Stimulated activated naive B cell treated with anti-CD40 and anti-IgM and Interleukin-4, amounts not matched to agents 10 μg/mL and 1 μg/mL and 100 μg/mL, for 72 hours (primary cell): ENCODE measurements around the gene ADM5.
"Not testable (repeated sequence)": the region's sequence is repeated elsewhere in the genome, so short reads cannot be mapped to it uniquely, and the experiment has no call there.

Experiments
- ATAC-seq, 2 donors: fragments of 150-1000 bp; cut with Tn5 transposase; replicated peaks; 2 replicates each; pipeline ENCODE4 v1.10.0; 2021; ENCODE audit warnings: moderate library complexity in 1 of 2
- DNase-seq: peaks from one replicate; pipeline ENCODE4 v3.0.0; 2021
- H3K27ac Mint-ChIP-seq: one replicate; pipeline ENCODE4 v1.8.0; 2022; ENCODE audit warnings: mild to moderate bottlenecking, mixed read lengths
- H3K27me3 Mint-ChIP-seq, 2 donors: one replicate each; pipeline ENCODE4 v1.8.0; 2022; ENCODE audit warnings: mixed read lengths in 2 of 2
- H3K36me3 Mint-ChIP-seq, 2 donors: one replicate each; pipeline ENCODE4 v1.8.0; 2022; ENCODE audit warnings: mixed read lengths in 2 of 2, mild to moderate bottlenecking in 1 of 2
- H3K4me1 Mint-ChIP-seq, 2 donors: one replicate each; pipeline ENCODE4 v1.8.0; 2022; ENCODE audit warnings: mixed read lengths in 2 of 2, mild to moderate bottlenecking in 1 of 2
- H3K4me3 Mint-ChIP-seq, 2 donors: one replicate each; pipeline ENCODE4 v1.8.0; 2022; ENCODE audit warnings: mild to moderate bottlenecking in 2 of 2, mixed read lengths in 2 of 2, moderate library complexity in 1 of 2
- H3K9me3 Mint-ChIP-seq, 2 donors: one replicate each; pipeline ENCODE4 v1.8.0; 2022; ENCODE audit warnings: mixed read lengths in 2 of 2, mild to moderate bottlenecking in 1 of 2

ADM5 gene

GRCh38 chr19:49716154-49716553, 26.8 kb downstream of the ADM5 start:
- Mint-ChIP-seq H3K4me1 (peaks cover 8 to 23% of the 10 kb centered on the region in 2 donors), H3K27ac (no peak overlapping the region), H3K9me3 (peaks cover 0 to 2% of the 10 kb centered on the region in 2 donors), H3K4me3 (no peak overlapping the region), H3K36me3 (peaks cover 3% of the 10 kb centered on the region in 2 donors), H3K27me3 (peaks cover 8 to 16% of the 10 kb centered on the region in 2 donors)
- ATAC-seq, result no peak
- no peak for DNase-seq

DNA sequence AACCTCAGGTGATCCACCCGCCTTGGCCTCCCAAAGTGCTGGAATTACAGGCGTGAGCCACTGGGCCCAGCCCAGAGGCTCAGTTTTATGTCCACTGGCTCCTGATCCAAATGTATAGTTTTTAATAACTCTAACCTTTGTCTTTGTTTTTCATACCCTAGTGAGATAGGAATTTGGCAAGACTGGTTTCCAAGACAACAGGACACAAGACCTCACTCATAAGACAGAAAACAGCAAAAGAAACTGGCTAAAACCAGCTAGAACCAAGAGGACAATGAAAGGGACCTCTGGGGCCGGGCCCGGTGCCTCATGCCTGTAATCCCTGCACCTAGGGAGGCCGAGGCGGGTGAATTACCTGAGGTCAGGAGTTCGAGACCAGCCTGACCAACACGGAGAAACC, 29.1 kb downstream of the ADM5 start:
- peak overlapping the region; percentile 65 for H3K27ac Mint-ChIP-seq
- H3K4me1 Mint-ChIP-seq, result peaks cover 8 to 23% of the 10 kb centered on the region in 2 donors
- peak overlapping the region; percentile 52 to 82 for H3K4me3 Mint-ChIP-seq
- H3K9me3 Mint-ChIP-seq, result peaks cover 0 to 2% of the 10 kb centered on the region in 2 donors
- H3K27me3 Mint-ChIP-seq, result peaks cover 0 to 6% of the 10 kb centered on the region in 2 donors
- DNase-seq, result no peak
- no peak for ATAC-seq
- H3K36me3 Mint-ChIP-seq, result peaks cover 3% of the 10 kb centered on the region in 2 donors

- H3K27me3 Mint-ChIP-seq, result peaks cover 0 to 6% of the 10 kb centered on the region in 2 donors
- ATAC-seq (peak; percentile 65 to 73), DNase-seq (no peak)
- peaks cover 3% of the 10 kb centered on the region in 2 donors for H3K36me3 Mint-ChIP-seq
- no peak overlapping the region for H3K4me3 Mint-ChIP-seq
- peaks cover 0 to 2% of the 10 kb centered on the region in 2 donors for H3K9me3 Mint-ChIP-seq
- peaks cover 8 to 23% of the 10 kb centered on the region in 2 donors for H3K4me1 Mint-ChIP-seq
- H3K27ac Mint-ChIP-seq, result peak overlapping the region; percentile 67
Measured at GRCh38 chr19:49718991-49719390, 29.6 kb downstream of the ADM5 start.

DNA sequence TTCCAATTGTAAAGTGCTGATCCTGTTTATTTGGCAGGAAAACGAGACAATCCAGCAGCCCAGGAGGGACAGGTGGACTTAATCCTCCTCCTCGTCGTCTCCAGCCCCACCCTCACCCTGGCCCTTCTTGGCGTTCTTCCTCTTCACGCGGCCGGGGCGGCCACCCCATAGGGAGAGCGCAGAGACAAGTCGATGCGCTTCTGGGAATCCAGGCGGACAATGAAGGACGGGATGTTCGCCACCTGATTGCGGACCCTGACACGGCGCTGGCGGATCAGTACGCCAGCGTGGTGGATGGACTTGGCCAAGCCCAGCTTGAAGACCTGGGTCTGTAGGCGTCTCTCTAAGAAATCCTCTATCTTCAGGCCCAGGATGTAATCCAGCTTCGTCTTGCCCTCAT, 30.0 kb downstream of the ADM5 start:
- not testable (repeated sequence) for H3K36me3 Mint-ChIP-seq, H3K27me3 Mint-ChIP-seq, H3K9me3 Mint-ChIP-seq, DNase-seq, H3K4me3 Mint-ChIP-seq, ATAC-seq
- H3K27ac Mint-ChIP-seq, result peak overlapping the region; percentile 20
- peaks cover 8 to 23% of the 10 kb centered on the region in 2 donors for H3K4me1 Mint-ChIP-seq

DNA sequence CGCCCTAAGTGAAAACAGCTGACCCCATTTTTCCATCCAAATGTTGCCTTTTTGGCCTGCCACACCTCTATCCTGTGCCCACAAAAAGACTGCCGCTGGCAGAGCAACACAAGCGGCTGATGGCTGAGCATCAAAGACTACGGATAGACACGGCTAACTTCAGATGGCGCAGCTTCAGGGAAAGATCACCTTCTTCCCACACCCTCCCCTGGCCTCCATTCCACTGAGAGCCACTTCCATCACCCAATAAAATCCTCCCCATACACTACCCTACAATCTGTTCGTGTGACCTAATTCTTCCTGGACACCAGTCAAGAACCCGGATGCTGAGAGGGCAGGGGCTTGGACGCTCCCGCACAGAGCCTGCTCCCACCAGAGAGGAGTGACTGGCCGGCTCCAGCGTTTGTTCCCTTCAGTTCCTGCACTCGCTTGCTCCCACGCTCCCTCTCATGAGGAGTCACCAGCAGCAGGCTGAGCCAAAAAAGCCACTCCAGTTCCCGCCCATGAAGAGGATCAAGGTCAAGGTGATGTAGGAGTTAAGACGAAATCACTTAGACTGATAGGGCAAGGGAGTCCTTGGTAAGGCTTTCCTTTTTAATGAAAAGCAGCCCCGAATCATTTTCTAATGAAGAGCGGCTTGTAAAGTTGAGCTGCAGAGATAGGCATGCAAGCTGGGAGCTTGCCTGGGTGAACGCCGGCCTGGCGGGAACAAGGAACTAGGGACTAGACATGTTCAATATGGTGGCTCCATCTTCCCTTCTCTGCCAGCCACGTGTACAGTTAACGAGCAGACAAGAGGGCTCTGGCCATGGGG, 38.0 kb downstream of the ADM5 start:
- DNase-seq (no peak), ATAC-seq (no peak)
- no peaks in the 10 kb centered on the region for H3K4me1 Mint-ChIP-seq
- H3K27me3 Mint-ChIP-seq, result peaks cover 3 to 9% of the 10 kb centered on the region in 2 donors
- no peaks in the 10 kb centered on the region for H3K9me3 Mint-ChIP-seq
- peak overlapping the region; percentile 20 for H3K27ac Mint-ChIP-seq
- H3K36me3 Mint-ChIP-seq, result peaks cover 0 to 7% of the 10 kb centered on the region in 2 donors
- H3K4me3 Mint-ChIP-seq, result no peak overlapping the region

DNA sequence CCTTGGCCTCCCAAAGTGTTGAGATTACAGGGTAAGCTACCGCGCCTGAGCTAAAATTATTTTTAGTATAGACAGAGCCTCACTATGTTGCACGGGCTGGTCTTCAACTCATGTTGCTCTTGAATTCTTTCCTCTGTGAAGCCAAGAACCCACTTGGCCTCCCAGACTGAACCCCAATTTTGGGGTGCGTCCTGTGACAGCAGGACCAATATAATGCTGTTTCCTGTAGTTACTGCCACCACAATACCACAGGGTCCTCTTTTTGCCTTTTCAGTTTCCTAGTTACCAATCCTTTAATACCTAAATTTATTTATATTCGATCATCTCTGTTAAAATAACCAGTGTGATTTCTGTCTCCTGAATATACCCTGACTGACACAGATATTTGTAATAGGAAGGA, 40.8 kb downstream of the ADM5 start:
- DNase-seq (no peak), ATAC-seq (no peak)
- peaks cover 0 to 7% of the 10 kb centered on the region in 2 donors for H3K36me3 Mint-ChIP-seq
- peaks cover 3 to 9% of the 10 kb centered on the region in 2 donors for H3K27me3 Mint-ChIP-seq
- no peak overlapping the region for H3K4me3 Mint-ChIP-seq
- H3K4me1 Mint-ChIP-seq, result no peaks in the 10 kb centered on the region
- H3K9me3 Mint-ChIP-seq, result no peaks in the 10 kb centered on the region
- H3K27ac Mint-ChIP-seq, result no peak overlapping the region

DNA sequence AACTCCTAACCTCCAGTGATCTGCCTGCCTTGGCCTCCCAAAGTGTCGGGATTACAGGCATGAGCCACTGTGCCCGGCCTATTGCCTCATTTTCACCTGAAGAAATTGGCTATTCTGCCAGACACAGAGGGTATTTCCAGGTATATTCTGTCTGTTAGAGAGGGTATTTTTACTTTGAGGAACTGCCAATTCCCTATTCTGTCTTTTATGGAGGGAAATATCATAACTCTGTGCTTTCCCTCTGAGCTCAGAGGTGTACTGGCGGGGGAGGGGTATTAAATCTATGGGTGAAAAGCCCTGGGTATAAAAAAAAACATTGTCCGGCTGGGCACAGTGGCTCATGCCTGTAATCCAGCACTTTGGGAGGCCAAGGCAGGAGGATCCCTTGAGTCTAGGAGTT, 48.9 kb downstream of the ADM5 start:
- no peaks in the 10 kb centered on the region for H3K27me3 Mint-ChIP-seq
- no peak overlapping the region for H3K4me3 Mint-ChIP-seq
- DNase-seq (no peak), ATAC-seq (peak; percentile 75 to 94)
- H3K36me3 Mint-ChIP-seq, result no peaks in the 10 kb centered on the region
- peak overlapping the region; percentile 56 for H3K27ac Mint-ChIP-seq
- H3K4me1 Mint-ChIP-seq, result peaks cover 3 to 8% of the 10 kb centered on the region in 2 donors
- no peaks in the 10 kb centered on the region for H3K9me3 Mint-ChIP-seq

- ATAC-seq, result no peak
- no peak for DNase-seq
- Mint-ChIP-seq H3K27me3 (no peaks in the 10 kb centered on the region), H3K36me3 (no peaks in the 10 kb centered on the region), H3K27ac (no peak overlapping the region), H3K9me3 (no peaks in the 10 kb centered on the region), H3K4me3 (no peak overlapping the region), H3K4me1 (peaks cover 3 to 8% of the 10 kb centered on the region in 2 donors)
Measured at GRCh38 chr19:49739098-49739497, 49.7 kb downstream of the ADM5 start.

- Mint-ChIP-seq H3K4me1 (peaks cover 3 to 8% of the 10 kb centered on the region in 2 donors), H3K9me3 (no peaks in the 10 kb centered on the region), H3K36me3 (no peaks in the 10 kb centered on the region), H3K27me3 (peaks cover 0 to 3% of the 10 kb centered on the region in 2 donors), H3K4me3 (no peak overlapping the region), H3K27ac (no peak overlapping the region)
- ATAC-seq, result no peak
- DNase-seq, result no peak
Measured at GRCh38 chr19:49739933-49740332, 50.5 kb downstream of the ADM5 start.
